Endometrial microvascular endothelial cells (primary cell): ENCODE results near the gene COQ8B. TPM values are rescaled to one million over a fixed set of nuclear protein-coding genes. Genes with fewer than 3 reads are reported as not detected.

Experiments
- in situ Hi-C: cut with HindIII; loops from 2 replicates; pipeline ENCODE4 v1.10.0; 2017; ENCODE audit warnings: low sequenced_read_pairs, low pct_unique_long_range_greater_than_20kb; ENCODE audit errors: inconsistent ontology term
- total RNA-seq: library from RNA; depleted of rRNA; stranded (reverse); fragments of >200 nt; gene quantifications from one replicate; pipeline ENCODE4 v1.2.3, GENCODE V29; 2015; ENCODE audit errors: inconsistent ontology term

The COQ8B gene
- total RNA-seq, 1 donor from 2014 or later = 26.2 TPM

DNA sequence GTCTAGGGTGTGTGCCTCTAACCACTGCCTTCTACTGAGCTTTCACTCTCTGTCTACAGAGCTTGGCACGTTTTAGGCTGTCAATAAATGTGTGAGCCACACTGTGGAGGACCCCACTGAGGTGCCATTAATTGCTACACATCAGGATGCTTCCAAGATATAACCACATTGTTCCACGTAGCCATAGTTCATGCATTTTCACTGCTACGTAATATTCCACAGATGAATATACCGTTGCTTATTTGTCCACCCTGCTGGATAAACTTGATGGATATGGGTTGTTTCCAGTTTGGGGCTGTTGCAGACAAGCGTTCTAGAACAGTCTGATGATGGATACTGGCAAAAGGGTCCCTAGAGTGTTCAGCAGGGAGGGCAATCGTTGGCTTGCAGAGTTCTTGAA is 14.9 kb downstream of the COQ8B start:
- in situ Hi-C loops = no loop called here

- in situ Hi-C loops = no loop called here
These were observed 16.6 kb downstream of the COQ8B start for GRCh38 chr19:40700083-40700482.

DNA sequence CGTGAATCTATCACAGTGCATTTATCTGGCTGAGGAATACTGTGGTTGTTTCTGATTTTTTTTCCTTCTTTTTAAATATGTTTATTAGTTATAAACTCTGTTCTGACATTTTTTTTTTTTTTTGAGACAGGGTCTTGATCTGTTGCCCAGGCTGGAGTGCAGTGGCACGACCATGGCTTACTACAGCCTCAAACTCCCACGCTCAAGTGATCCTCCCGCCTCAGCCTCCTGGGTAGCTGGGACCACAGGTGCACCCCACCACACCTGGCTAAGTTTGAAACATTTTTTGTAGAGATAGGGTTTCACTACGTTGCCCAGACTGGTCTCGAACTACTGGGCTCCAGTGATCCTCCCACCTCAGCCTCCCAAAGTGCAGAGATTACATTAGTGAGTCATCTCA is 19.7 kb downstream of the COQ8B start:
- in situ Hi-C loops = no loop called here

DNA sequence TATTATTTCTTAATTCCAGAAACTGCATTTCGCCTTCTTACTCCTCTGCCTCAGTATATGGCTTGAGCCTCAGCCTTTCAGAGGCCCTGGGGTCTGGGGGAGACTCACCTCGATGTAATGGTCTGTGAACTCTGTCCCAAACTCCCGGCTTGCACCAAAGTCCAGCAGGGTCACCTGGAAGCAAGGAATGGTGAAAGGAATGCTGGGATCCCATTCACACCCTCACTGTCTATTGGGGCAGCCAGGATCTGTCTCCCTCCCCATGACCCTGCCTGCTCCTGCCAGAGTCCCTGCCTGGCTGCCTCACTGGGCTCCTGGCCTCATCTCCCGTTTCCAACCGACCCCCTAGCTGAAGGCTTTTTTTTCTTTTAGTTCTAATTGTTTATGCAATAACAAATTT is 20.8 kb downstream of the COQ8B start:
- in situ Hi-C loops = no loop called here

GRCh38 chr19:40693896-40694295 is 22.8 kb downstream of the COQ8B start:
- in situ Hi-C loops = no loop called here

GRCh38 chr19:40693150-40693788 is 23.4 kb downstream of the COQ8B start:
- in situ Hi-C loops = no loop called here

DNA sequence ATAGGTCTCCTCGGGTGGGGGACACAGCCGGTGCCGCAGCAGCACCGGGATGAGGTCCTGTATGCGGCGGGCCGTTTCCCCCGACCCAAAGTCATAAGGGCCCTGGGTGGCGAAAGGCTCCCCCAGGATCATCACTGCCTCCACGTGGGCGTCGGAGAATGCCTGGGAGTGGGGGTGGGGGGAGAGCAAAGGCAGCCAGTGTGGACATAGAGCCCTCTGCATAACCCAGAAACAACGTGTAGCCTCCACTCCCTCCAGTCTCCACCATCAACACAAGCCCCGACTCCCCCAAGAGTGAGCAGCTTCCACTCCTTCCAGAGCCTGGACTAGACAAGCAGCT is 24.5 kb downstream of the COQ8B start:
- in situ Hi-C loops = no loop called here

GRCh38 chr19:40691421-40692211 is 25.1 kb downstream of the COQ8B start:
- in situ Hi-C loops = no loop called here

DNA sequence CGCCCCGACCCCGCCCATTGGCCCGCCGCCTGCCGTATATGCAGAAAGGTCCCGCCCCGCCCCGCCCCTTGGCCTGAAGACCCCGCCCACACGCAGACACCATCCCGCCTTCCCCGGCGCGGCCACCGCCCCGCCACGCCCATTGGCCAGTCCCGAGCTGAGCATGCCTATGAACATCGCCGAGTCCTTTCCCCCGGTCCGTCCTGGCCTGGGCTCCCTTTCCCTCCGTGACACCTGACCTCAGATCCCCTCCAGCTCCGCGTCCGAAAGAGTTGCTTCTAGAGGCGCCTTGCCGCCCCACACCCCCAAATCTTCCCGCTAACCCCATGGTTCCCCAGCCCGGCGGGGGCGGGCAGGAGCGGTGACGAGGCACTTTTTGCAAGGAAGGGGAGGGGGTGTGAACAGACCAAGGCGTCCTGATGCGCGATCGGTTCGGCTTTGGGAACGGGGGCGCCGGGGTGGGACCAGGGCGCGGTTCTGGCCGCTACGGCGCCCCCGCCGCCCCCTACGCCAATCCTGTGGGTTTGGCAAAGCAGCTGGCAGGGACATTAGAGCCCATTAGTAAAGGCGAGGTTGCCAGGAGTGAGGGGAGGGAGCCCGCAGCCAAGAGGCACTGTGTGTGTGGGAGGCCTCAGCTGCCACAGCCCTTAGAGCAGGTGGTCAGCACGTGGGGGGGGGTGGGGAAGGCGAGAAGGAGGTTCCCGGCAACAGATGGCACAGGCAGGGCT is 25.8 kb downstream of the COQ8B start:
- in situ Hi-C loops = no loop called here

DNA sequence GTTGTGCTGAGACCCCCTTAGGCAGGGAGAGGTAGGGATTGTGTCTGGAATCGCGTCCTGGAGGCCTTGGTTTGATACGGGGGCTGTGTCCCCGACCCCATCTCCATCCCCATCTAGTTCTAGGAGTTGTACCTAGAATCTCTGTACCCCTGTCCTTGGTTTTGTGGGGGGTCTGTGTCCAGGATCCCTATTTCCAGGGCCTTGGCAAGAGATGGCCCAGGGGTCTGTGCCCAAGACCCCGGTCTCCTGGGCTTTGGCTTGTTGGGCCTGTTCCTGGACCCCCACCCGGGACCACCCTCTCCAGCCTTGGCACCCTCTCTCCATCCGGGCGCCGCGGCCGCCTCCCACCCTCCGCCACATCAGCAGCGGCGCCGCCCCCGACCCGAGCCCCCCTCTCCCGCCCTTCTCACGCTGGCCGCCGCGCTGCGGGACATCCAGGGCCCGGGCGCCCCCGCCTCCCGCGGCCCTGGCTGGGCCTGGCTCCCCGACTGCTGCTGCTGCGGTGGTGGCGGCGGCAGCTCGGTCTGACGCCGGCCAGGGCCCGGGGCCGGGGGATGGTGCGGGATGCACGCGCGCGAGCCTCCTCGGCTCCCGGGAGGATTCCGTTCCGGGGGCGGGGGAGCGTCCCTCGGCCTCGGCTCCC is 26.5 kb downstream of the COQ8B start, which contains the start of gene NUMBL:
NUMBL (minus strand) TSS at position 602 of the 643 bp plus-strand sequence; CDS start at position 434, 168 bp downstream.
- in situ Hi-C loops = no loop called here

DNA sequence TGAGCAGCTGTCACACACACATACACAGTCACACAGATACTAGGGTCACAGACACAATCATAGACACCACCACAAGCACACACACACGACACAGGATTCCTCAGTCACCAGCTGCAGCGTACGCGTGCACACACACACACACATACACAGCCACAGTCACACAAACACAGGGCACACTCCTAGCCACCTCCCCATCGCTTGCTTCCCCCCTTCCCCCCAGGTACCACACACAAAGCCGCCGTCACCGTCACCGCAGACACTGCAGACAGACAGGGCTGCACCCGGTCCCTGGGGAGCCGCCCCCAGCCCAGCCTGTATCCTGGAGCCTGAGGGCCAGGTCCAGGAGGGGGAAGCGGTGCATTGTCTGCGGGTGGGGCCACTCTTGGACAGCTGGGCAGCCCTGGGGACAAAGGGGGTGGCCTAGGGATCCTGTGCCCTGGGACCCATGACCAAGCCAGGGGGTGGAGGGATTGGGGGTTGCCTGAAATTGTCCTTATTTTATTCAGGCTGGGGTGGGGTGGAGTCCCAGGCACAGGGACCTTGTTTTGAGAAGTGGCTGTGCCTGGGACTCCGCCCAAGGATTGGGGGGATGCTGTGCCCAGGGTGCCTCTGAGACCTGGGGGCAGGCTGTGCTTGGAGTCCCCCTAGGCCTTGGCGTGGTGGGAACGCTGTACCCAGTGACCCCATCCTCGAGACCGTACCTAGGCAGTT is 27.2 kb downstream of the COQ8B start:
- in situ Hi-C loops = no loop called here

DNA sequence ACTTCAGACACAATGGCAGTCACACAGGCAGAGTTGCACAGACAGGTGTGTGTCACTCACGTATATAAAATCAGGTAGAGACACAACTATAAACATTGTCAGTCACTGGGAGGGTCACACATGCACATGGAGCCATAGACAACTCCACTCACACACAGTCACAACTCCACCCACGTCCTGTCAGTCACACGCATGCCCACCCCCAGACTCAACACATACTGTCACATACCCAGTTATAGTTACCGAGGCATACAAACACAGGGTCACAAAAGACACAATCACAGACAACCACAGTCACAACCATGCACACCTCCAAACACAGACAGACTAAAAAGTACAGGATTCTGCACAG is 27.7 kb downstream of the COQ8B start:
- in situ Hi-C loops = no loop called here

GRCh38 chr19:40688309-40688708 is 28.4 kb downstream of the COQ8B start:
- in situ Hi-C loops = no loop called here

DNA sequence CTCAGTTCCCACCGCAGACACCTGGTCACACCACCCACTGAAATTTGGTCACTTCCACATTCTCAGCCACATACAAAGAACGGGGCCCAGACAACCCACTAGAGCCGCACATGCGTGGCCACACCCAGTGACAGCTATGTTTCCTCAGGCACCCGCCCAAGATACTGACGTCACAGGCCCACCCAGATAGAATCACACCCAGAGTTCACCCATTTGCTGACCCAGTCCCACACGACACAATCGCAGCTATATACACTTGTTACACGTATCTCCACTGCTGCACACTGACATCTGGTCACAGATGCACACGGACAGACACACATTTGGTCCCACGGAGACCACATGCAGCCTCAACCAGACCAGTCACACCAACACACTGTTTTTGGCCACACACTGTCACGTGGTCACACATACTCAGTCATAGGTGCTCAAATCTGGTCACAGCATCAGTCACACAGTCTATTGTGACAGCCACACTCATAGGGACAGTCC is 29.1 kb downstream of the COQ8B start:
- in situ Hi-C loops = no loop called here

DNA sequence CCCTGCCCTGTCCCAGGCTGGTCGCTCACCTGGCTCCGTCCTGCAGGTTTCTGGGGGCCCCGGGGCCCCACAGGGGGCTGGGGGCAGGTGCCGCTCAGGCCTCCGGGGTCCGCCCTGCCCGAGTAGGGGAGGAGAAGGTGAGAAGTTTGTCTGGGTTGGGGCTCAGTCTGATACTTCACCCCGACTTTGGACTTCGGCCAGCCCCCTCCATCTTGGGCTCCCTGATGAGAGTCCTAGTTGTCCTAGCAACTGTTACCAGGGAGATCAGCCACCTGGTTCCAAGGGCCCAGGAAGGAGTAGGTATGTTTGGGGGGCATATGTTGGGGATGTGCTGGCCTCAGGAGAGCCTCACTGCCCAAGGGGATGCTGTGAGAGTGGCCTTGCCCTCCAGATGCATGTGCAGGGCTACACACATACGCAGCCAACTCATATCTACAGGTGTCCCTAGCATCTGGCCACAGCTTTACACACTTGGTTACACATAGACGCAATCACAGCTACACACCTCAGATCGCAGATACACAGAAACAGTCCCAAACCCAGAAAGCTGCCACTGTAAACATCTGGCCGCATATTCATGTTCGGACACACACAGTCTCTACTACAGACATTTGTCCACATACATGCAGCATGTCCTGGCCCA is 29.7 kb downstream of the COQ8B start:
- in situ Hi-C loops = no loop called here

- in situ Hi-C loops = no loop called here
These were observed 31.1 kb downstream of the COQ8B start for GRCh38 chr19:40685563-40685962.

DNA sequence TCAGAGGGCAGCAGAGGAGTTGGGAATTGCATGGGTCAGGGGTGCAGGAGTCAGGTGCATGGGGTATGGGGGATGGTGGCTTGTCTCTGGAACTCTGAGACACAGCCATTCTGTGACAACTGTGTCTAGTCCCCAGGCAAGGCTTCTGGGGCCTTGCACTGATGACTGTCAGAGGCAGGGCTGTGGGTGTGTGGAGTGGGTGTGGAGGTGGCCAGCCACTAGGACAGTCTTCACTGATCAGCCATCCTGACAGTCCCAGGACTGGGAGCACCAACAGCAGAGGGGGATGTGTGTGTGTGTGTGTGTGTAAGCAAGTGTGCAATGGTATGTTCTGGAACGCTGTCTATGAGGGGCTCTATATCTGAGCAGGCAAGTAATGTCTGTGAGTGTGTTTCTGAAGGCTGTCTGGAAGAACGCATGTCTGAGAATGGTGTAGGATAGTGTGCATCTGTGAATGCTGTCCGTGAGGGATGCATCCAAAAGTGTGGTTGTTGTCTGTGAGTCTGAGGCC is 31.6 kb downstream of the COQ8B start:
- in situ Hi-C loops = no loop called here

DNA sequence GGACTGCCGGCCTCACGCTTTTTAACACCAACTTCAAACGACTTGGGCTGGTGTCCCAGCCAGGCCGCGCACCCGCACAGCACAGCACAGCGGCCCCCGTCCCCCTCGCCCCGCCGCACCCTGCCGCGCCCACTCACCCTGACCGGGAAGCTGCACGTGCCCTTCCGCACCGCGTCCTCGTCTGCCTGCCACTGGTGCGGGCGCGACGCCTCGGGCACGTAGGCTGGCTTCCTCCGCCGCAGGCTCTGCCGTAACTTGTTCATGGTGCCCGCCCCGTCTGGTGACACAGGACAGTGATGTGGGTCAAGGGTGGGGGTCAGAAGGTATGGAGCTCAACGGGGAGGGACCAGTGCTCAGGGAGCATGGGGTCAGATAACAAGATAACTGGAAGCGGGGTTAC is 32.4 kb downstream of the COQ8B start:
- in situ Hi-C loops = no loop called here
